Prostate gland (tissue), 2 donors: ENCODE data around the gene NFATC3.

Source experiments
- CTCF ChIP-seq, 4 experiments: fragments of 200-600 bp in 2 of 4; fragments of 450-650 bp in 2 of 4; sonication (generic) in 2 of 4; IDR thresholded peaks; 1 replicate in 3 of 4; 2 replicates in 1 of 4; pipeline ENCODE4 v1.5.1; 2016 to 2019; ENCODE audit warnings: antibody characterized with exemption in 4 of 4, mild to moderate bottlenecking in 2 of 4, moderate library complexity in 2 of 4
- POLR2A ChIP-seq: fragments of 450-650 bp; IDR thresholded peaks from one replicate; pipeline ENCODE4 v1.6.1; 2016; ENCODE audit warnings: antibody characterized with exemption, mild to moderate bottlenecking
- POLR2AphosphoS5 ChIP-seq: sonication (generic); formaldehyde crosslinking; IDR thresholded peaks from one replicate; pipeline ENCODE4 v1.6.1; 2017; ENCODE audit warnings: antibody characterized with exemption

- TF ChIP-seq POLR2AphosphoS5 (peak; percentile 4), POLR2A (no peak), CTCF (IDR thresholded peaks at IDR 0.05) (no peak)
Observed at GRCh38 chr16:68079626-68080344, 5.4 kb upstream of the NFATC3 start.
